ENCODE data around the gene RAB7B.

RAB7B gene

GRCh38 chr1:205939690-205940330, 63.4 kb downstream of the RAB7B start:
- Histone ChIP-seq H3K27ac (no peak overlapping the region), H3K4me1 (no peaks in the 10 kb centered on the region), H2AFZ (no peak overlapping the region), H3K9ac (no peak overlapping the region), H3K79me2 (no peaks in the 10 kb centered on the region), H3K4me2 (ENCODE audit: low read length) (no peak overlapping the region), H3K36me3 (ENCODE audit: control insufficient read depth, insufficient read depth, low read length) (no peaks in the 10 kb centered on the region), H3K9me3 (ENCODE audit: control insufficient read depth, low read length) (no peaks in the 10 kb centered on the region), H3K27me3 (ENCODE audit: control insufficient read depth, insufficient read depth, low read length) (no peaks in the 10 kb centered on the region), H3K4me3 (ENCODE audit: low read depth, low read length) (no peak overlapping the region)
- no peak for TF ChIP-seq CTCF (IDR thresholded peaks at IDR 0.05)

DNA sequence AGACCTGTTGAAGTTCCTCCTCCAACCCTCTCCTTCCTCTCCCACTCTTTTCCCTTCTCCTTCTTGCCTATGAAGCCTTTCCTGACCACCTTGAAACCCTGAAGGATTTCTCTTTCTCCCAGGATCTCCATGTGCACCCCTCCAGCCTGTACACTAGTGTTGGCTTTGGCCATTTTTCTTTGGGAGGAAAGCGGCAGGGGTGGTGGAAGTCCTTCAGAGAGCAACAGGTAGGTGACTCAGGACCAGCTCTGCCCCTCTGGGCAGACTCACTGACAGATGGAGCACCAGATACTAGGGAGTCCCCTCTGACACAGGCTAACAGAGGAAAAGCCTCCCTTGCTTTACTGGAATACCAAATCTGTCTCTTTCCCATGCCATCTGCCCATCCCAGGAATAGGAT, 64.5 kb downstream of the RAB7B start:
- Histone ChIP-seq H3K4me1 (no peaks in the 10 kb centered on the region), H3K4me3 (ENCODE audit: low read depth, low read length) (no peak overlapping the region), H3K36me3 (ENCODE audit: control insufficient read depth, insufficient read depth, low read length) (no peaks in the 10 kb centered on the region), H3K79me2 (no peaks in the 10 kb centered on the region), H3K4me2 (ENCODE audit: low read length) (no peak overlapping the region), H3K9me3 (ENCODE audit: control insufficient read depth, low read length) (no peaks in the 10 kb centered on the region), H3K9ac (no peak overlapping the region), H2AFZ (no peak overlapping the region), H3K27me3 (ENCODE audit: control insufficient read depth, insufficient read depth, low read length) (no peaks in the 10 kb centered on the region), H3K27ac (no peak overlapping the region)
- no peak for TF ChIP-seq CTCF (IDR thresholded peaks at IDR 0.05)

DNA sequence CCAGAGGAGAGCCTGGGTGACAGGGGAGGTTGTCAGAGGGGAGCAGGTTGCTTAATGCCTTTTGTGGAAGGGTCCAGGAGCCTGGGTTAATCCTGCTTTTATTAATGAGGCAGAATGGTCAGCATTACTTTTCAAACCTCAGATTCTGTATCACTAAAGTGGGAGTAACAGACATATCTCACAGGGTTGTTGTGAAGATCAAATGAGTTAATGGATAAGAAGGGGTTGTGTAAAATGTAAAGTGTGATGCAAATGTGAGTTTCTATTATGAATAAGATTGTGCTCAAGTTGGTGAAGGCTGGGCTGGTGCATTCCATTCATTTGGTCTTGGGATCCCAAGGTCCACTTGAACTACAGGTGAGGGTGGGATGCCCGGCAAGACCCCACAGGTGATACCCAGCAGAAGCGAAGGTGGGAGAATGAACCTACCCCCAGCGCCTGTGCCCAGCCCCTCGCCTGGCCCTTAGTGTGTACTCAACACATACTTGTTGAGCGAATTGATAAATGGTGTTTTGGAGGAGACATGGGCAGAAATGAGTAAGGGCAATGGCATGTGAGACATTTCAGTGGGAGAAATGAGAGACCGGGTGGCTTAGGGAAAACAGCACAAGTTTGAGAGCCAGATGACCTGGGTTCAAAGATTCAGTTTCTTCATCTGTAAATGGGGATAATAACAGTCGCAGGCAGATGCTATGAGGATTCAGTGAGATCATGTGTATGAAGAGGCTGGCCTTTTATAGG, 66.2 kb downstream of the RAB7B start:
- no peak overlapping the region for H3K4me3 ChIP-seq (ENCODE audit: low read depth, low read length)
- TF ChIP-seq CTCF (IDR thresholded peaks at IDR 0.05): no peak
- H3K9me3 ChIP-seq (ENCODE audit: control insufficient read depth, low read length): no peaks in the 10 kb centered on the region
- no peaks in the 10 kb centered on the region for H3K36me3 ChIP-seq (ENCODE audit: control insufficient read depth, insufficient read depth, low read length)
- H3K79me2 ChIP-seq: no peaks in the 10 kb centered on the region
- no peak overlapping the region for H3K27ac ChIP-seq
- no peak overlapping the region for H3K4me2 ChIP-seq (ENCODE audit: low read length)
- H3K27me3 ChIP-seq (ENCODE audit: control insufficient read depth, insufficient read depth, low read length): no peaks in the 10 kb centered on the region
- H2AFZ ChIP-seq: no peak overlapping the region
- H3K9ac ChIP-seq: no peak overlapping the region
- H3K4me1 ChIP-seq: no peaks in the 10 kb centered on the region

- Histone ChIP-seq H3K4me2 (ENCODE audit: low read length) (no peak overlapping the region), H3K27ac (no peak overlapping the region), H3K4me3 (ENCODE audit: low read depth, low read length) (no peak overlapping the region), H2AFZ (no peak overlapping the region), H3K79me2 (no peaks in the 10 kb centered on the region), H3K27me3 (ENCODE audit: control insufficient read depth, insufficient read depth, low read length) (no peaks in the 10 kb centered on the region), H3K9ac (no peak overlapping the region), H3K36me3 (ENCODE audit: control insufficient read depth, insufficient read depth, low read length) (no peaks in the 10 kb centered on the region), H3K9me3 (ENCODE audit: control insufficient read depth, low read length) (no peaks in the 10 kb centered on the region), H3K4me1 (no peaks in the 10 kb centered on the region)
- TF ChIP-seq CTCF (IDR thresholded peaks at IDR 0.05): no peak
These were observed 66.9 kb downstream of the RAB7B start for GRCh38 chr1:205936311-205936710.

- Histone ChIP-seq H3K9me3 (ENCODE audit: control insufficient read depth, low read length) (no peaks in the 10 kb centered on the region), H3K27ac (no peak overlapping the region), H3K9ac (no peak overlapping the region), H3K36me3 (ENCODE audit: control insufficient read depth, insufficient read depth, low read length) (no peaks in the 10 kb centered on the region), H3K79me2 (no peaks in the 10 kb centered on the region), H3K4me1 (no peaks in the 10 kb centered on the region), H3K27me3 (ENCODE audit: control insufficient read depth, insufficient read depth, low read length) (no peaks in the 10 kb centered on the region), H2AFZ (no peak overlapping the region), H3K4me2 (ENCODE audit: low read length) (no peak overlapping the region), H3K4me3 (ENCODE audit: low read depth, low read length) (no peak overlapping the region)
- TF ChIP-seq CTCF (IDR thresholded peaks at IDR 0.05): no peak
These were observed 67.3 kb downstream of the RAB7B start for GRCh38 chr1:205935869-205936268.
